Activated effector memory CD4-positive, alpha-beta T cell treated with Interleukin-2 at 50 U/mL for 16 hours (primary cell): ENCODE data around the gene KCNJ1.

Experiments
- DNase-seq: peaks from one replicate; pipeline ENCODE4 v3.0.0-alpha.2; 2020

The KCNJ1 gene

DNA sequence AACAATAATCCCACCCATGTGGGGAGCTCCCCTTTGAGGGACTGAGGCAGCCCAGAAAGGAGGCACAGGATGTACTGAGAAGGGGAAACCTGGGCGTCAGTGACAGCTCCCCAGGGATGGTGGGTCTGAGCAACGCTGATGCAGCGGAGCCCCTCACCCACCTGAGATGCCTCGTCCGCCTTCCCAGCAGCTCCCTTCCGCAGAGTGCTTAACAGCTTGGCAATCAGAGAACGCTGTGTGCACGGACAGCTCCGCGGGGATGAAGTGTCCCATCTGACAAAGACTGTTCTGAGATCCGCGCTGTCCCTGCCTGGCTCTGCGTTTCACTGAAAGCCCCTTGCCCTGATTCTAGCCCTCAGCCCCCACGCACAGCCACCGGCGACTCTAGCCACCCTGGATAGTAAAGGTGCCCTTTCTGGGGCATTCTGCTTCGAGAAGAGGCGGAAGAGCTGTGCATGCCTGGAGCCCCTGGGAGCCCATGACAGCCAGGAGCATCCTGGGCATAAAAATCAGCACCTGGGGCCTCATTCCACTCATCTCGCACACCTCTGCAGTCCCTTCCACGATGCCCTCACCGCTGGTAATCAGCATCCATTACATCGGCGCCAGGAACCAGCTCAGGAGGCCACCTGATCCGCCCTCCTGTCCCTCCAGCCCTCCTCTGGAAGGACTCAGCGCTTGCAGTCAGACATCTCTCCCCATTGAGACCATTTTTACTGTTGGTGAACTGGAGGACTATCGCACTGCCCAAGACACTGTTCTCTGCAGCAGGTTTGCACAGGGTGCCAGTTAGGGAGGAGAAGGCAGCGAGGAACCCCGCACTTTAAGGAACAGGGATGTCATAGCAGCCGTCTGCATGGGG, 34.8 kb upstream of the KCNJ1 start:
- no peak for DNase-seq

DNA sequence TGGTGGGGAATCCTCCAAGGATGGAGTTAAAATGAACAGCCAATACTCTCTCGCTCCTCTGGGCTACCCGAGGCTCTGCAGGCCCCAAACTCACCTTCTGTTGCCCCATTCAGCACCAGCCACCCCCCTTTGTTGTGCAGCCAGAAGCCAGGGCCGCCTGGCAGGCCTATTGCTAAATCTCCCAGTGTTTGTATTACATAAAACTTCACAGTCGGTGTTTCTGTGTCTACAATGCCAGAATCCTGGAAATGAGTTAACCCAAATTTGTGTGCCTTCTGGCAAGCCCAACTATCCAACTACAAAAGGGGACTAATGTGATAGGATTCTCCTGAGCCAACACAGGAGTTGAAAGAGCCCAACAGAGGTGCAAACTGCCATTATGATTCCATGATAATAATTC, 33.4 kb upstream of the KCNJ1 start:
- no peak for DNase-seq

DNA sequence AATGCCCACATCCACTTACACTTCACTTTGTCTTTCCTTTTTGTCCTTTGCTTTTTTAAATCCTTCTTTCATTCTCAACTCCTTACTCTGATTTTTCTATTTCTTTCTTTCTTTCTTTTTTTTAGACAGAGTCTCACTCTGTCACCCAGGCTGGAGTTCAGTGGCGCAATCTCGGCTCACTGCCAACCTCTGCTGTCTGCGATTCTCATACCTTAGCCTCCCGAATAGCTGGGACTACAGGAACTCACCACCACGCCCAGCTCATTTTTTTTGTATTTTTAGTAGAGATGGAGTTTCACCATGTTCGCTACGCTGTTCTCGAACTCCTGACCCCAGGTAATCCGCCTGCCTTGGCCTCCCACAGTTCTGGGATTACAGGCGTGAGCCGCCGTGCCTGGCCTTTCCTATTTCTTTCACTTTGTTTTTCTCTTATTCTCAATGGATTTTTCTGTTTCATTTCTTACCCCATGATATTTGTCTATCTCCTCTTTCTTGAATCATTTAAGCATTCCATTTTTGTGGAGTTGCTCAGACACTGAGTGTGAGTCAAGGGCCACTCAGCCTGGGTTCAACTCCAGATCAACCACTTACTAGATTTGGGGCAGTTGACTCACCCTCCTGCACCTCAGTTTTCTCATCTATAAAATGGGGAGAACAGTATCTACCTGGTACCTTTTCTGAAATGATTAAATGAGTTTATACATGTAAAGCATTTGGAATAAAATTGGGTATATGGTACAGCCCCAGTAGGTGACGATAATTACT, 31.7 kb upstream of the KCNJ1 start:
- no peak for DNase-seq

DNA sequence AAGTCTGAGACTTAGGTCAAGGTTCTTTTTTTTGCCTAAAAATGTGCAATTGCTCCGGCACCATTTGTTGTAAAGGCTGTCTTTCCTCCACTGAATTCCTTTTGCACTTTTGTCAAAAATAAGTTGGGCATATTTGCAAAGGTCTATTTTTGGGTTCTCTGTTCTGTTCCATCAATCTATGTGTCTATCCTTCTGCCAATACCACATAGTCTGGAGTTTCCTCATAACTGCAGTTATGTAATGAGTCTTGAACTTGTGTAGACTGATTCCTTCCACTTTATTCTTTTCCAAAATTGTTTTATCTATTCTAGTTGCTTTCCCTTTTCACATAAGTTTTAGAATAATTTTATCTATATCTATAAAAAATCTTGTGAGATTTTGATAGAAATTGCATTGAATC, 30.7 kb upstream of the KCNJ1 start:
- DNase-seq, result no peak

DNA sequence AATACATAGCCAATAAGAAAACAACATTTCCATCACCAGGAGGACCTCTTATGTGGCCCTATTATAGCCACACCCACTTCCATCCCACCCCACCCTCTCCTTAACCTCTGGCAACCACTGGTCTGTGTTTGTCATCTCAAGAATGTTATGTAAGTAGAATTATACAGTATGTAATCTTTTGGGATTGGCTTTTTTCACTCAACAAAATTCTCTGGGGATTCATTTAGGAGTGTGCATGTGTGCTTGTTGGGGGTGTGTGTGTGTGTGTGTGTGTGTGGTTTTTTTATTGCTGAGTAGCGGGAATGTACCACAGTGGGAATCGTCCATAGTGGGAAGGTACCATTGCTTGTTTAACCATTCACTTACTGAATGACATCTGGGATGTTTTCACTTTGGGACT, 29.3 kb upstream of the KCNJ1 start:
- DNase-seq, result no peak

DNA sequence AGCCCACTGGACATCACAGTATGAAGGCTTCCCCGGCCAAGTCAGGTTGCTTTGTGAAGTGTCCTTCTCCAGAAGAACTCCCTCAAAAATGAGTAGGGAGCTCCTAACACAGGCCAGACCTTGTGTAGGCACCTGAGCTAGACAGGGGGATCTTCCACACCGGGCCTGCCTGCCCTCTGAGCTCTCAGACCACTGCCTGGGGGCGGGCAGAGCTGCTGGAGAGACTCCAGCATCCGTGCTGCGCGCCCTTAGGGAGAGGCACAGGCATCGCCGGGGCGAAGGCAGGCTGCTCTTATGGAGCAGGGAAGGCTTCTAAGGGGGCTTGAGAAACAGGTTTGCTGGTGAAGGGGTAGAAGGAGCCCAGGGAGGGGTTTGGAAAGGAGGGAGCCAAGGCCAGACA, 28.4 kb upstream of the KCNJ1 start:
- no peak for DNase-seq

DNA sequence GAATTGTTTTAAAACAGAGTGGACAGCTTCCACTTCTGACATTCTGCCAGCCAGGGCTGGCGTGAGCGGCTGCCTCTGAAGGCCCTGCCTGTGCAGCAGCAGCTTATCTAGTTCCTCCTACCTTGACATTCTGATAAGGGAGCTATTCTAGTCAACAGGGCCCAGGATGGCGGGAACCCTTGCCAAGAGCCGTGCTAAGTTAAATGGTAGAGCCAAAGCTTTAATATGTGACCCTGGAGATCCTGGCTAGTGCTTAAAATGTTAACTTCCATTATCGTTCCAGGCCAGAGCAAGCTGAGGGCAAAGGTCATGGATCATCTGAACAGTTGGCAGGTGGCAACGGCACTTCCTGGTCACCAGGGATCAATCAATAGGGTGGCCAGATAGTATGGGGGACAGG, 27.6 kb upstream of the KCNJ1 start:
- no peak for DNase-seq

DNA sequence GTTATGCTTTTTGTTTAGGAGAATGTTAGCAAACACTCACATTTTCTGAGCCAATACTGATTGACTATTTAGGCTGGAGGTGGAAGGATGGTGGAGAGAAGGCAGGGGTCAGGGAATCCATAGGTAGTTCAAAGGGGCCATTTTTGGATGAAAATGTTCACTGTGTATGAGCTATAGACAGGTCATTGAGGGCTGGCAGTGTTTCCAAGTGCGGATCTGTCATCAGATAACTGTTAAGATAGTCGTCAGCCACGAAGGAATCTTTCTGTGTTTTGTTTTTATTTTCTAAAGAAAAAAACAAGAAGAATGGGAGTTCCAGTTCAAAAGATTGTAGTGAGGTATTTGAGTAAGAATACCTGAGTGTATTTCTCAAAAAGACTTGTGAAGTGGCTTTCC, 27.2 kb upstream of the KCNJ1 start:
- DNase-seq, result no peak

DNA sequence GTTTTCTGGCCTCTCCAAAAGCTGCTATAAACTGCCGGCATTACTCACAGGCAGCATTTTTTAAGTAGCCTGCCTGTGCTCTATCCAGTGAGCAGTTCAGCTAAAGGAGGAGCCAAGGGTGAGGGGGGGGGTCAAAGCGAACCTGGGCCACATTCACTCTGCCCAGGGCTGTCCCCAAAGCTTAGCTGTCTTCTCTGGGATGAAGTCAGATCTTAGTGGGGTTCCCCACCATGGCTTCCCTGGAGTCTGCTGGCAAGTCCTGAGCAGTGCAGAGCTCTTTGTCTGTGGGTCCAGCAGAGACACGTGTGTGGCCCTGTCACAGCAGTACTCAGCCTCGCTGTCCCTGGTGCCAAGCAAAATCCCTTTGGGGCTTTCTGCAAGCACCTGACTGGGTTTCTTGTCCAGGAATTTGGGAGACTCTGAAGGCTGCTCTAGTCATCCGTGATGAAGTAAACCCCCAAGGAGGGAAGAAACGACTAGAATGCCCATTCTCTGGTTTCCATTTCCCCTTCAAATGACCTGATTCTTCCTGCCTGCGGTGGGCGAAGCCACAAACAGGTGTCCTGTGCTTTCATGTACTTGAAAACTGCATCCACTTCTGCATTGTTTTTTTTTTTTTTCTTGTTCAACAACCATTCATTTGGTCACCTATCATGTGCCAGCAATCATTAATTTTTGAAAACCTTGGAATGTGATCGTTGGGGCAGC, 26.6 kb upstream of the KCNJ1 start:
- no peak for DNase-seq

DNA sequence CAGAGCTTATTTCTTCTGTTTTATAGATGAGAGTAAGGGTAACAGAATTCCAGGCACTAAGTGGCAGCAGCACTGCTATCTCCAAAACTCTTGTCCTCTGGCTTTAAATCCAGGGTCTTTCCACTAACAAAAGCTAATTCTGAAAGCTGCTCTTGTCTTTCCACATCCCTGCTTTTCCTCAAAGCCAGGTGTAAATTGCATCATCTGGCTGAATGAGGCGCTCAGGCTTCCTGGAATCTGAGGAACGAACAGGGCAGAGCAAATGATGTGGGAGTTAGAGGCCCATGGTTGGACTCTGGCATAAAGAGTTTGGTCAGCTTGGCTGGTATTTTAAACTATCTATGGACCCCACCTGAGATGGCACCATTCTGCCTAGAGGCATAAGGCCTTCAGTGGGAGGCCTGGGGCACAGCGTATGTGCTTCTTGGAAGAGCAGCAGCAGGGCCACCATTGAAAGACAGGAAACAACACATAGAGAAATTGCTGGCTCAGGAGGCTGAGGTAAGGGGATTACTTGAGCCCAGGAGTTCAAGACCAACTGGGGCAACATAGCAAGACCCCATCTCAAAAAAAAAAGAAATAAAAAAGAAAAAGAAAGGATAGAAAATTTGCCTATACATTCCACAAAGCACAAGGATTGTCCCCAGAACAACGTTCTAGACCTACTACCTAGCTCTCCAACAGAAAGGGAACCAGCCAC, 25.9 kb upstream of the KCNJ1 start:
- no peak for DNase-seq

DNA sequence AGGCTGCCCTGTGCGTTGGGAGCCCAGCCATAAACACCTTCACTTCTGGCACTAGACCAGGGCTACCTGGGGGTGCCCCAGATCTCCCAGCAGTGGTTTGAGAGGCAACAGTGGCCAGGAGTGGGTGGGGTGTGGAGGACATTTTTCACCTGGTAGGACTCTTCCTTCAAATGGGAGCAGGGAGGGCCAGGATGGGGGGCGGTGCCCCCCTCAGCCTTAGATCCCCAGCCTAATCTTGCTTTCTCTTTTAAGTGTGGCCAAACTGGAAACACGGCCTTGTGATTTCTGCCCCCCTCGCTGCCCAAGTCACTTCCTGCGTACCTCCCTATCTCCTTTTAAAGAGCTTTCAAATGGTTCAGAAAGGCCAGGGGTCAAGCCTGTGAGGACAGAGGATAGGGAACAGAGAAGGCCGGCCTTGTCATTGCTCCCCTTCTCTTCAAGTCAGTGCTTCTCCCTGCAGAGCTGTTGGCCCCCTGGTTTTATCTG, 24.9 kb upstream of the KCNJ1 start:
- no peak for DNase-seq

DNA sequence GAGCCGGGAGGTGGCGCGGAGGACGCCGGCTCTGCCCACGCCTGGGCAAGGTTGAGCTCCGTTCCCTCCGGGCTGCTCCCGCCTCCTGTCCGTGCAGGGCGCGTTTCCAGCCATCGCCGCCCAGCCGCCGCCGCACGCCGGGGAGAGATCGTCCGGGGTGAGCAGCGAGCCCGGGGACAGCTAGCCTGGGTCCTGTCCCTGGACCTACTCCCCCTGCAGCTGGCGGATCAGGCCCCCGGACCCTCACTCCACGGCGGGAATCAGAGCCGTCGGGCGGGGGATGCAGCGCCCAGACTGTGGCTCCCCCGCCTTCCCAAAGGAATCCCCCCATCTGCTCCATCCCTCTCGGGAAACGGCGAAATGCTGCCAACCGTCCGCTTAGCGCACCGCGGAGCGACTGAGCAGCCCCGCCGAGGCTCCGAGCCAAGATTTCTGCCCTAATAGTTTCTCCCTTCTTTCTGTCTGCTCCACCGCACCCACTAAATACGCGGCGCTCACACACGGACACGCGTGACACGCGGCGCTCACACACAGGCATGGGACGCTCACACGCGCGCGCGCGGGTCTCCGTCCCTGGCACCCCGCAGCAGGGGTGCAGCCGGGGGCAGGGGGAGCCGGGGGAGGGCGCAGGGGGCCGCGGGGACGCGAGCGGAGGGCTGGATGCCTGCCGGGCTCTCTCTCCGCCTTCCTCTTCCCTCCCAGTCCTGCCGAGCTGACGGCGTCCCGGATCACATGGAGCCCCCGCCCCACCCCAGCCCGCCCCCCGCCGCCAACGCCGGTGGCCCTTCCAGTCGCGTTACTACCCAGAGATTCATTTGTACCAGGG, 23.7 kb upstream of the KCNJ1 start, which contains the start of gene KCNJ5:
KCNJ5 (plus strand) TSS at position 814 of the 826 bp plus-strand sequence. CDS start 19,918 bp downstream, outside the sequence.
- no peak for DNase-seq

DNA sequence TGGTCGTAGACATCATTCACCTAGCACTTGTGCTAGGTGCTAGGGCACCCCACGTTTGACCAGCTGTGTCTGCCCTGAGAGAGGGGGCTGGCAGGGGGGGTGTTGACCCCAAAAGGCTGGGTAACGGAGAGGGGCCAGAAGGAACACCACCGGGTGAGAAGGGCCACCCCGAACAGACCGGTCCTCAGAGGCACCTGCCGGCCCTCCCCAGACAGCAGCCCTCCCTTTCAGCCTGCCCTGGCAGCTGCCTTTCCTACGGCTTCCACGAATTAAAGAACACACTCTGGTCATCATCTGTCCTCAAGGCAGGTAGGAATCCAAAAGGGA, 23.1 kb upstream of the KCNJ1 start:
- DNase-seq, result no peak

DNA sequence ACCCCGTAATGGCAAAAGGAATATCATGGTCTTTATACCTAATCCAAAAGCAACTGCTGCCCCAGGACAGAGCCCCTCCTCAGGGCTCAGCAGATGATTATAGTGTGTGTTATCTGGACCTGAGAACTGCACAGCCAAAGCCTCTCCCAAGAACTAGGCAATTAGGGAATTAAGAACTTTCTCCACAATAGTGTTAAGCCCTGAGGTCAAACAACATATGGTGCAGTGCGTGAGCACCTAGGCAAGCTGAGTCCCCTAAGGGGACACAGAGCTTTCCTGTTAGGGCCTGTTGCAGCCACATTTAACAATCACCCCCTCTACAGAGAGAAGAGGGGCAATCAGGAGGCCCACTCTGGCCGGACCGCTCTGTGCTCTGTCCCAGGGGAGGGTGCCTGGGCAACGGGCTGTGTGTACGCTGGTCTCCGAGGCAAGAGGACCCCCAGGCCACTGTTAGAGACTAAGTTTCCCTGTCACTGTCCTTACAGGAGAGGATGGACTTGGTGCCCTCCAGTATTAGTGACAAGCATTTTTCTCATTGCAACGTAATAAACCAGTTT, 22.6 kb upstream of the KCNJ1 start:
- DNase-seq, result no peak

DNA sequence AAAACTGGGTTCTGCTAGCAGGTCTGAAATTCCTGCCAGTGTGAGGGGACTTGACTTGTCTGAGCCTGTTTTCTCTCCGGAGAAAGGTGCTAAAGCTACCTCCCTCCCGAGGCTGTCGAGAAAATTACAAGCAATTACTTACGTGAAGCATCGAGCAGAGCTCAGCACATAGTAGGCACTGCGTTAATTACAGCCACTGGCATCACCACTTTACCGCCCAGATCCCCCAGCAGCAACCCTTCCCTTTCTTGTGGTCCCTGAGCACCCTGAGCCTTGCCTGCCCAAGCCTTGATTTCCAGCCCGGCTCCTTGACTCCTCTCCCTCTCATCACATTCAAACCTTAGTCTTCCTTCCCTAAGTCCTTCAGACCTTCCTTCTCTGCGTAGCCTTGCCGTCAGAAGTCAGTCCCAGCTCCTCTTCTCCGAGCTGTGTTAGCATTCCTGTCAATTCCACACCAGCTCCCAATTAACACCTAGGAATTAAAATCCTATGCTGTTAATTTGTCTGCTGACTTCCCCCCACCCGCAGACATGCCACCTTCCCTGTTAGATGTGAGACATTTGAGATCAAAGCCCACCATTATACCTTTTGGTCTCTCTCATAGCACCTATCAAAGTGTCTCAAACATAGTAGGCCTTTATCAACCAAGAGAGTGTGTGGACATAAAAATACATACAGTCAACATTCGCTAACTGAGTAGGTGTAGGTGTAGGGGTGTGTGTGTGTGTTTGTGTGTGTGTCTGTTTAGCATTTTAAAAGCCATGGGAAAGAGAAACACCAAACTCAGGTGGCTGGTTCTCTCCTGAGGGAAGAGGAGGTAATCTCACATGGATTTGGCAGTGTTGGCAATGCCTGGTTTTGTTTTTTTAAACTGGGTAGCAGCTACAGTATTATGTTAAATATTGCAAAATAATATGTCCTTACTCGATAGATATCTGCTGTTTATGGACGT, 21.2 kb upstream of the KCNJ1 start:
- DNase-seq, result no peak

DNA sequence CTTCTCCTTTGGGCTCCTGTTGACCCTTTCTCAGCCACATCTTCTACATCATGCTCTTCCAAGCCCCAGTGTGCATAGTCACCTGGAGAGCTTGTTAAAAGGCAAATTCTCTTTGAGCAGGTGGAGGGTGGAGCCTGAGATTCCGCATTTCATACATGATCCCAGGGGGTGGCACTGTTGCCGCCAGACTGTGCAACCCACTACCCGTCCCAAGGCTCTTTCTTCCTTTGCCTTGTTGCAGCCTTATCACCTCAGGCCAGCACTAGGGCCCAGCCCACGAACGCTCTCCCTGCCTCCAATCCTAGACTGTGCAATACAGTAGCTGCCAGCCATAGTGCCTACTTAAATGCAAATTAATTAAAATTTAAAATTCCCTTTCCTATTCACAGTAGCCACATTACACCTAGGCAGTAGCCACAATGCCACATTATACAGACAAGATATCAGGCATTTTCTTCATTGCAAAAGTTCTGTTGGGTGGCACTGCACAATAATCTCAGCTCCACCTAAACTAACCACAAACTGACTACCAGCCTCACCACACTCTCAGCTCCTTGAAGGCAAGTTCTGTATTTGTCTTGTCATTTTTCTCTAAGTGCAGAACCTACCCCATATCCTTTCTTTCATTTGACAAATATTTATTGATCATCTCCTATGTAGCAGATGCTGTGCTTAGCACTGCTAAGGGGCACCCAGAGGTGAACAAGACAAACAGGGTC, 19.5 kb upstream of the KCNJ1 start:
- DNase-seq, result no peak

DNA sequence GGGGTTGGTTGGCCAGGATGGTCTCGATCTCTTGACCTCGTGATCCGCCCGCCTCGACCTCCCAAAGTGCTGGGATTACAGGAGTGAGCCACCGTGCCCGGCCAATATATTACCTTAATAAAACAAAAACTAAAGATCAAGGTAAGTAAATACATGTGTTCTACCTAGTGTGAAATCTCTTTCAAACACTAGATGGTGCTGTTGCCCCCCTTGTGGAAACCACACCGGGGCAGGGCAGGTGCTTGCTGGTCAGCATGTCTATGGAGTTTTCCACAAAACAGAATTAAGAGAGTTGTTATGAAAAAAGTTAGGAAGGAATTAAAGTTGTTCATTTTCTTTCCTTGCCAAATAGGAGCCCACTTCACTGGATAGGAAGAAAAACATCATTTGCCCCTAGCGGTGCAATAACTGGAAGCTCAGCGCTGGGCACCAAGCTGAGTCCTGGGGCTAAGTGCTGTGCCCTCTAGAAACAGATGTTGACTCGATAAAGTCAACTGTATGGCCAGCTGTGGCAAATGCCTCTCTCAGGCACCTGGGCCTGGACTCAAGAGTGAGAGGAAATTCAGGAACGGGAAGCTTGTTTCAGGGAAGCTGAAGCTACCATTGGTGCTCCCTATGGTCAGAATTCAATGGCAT, 17.7 kb upstream of the KCNJ1 start:
- no peak for DNase-seq

DNA sequence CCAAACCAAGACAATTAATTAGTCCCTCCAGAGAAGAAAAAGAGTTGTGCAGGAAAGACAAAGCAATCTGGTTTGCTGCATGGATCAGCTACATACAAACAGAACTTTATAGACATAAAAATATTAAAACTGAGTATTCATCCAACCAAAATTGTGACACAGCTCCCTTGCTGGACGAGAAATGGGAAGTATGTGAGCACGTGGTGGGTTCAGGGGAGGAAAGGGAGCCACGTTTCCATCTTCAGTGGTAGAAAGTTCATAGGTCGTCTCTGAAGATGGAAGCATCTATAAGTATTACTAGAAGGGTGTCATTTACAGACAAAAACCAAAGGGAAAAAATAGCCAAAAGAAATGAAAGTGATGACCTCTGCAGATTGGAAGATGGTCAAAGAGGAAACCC, 17.0 kb upstream of the KCNJ1 start:
- no peak for DNase-seq

DNA sequence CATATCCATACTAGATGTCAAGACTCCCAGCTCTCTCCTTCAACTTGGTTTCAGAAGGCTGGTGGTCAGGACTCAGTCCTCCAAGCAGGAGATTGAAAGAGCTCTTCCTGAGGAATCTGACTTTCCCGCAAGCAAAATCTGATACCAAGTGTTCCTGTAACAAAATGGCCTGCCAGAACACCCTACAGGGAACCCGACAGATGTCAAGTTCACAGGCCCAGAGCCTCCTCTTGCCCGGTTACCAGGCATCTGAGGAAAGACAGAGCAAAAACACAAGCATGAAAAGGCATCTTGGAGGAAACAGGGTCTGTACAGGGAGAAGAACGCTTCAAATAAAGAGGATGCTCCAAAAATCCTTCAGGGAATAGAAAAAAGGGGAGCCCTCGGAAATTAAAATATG, 15.4 kb upstream of the KCNJ1 start:
- no peak for DNase-seq
